H9 (cell line): Measurements from ENCODE around the gene GSE1. TPM values are rescaled to one million over a fixed set of nuclear protein-coding genes. Genes with fewer than 3 reads are reported as not detected.

Experiments used
- DNase-seq: peaks from one replicate; pipeline ENCODE4 v3.0.0-alpha.2; 2017
- H2AFZ ChIP-seq: one replicate; pipeline ENCODE4 v1.6.1; 2013; ENCODE audit warnings: mild to moderate bottlenecking, low read length, control low read depth, moderate library complexity
- H2AK5ac ChIP-seq: 2 replicates; pipeline ENCODE4 v1.6.1; 2013; ENCODE audit warnings: low read length, control low read depth, mixed read lengths; ENCODE audit not compliant: insufficient read length
- H2BK120ac ChIP-seq: one replicate; pipeline ENCODE4 v1.6.1; 2013; ENCODE audit warnings: low read depth, mild to moderate bottlenecking, low read length, control low read depth, inconsistent platforms; ENCODE audit not compliant: poor library complexity, severe bottlenecking
- H2BK12ac ChIP-seq: 2 replicates; pipeline ENCODE4 v1.6.1; 2013; ENCODE audit warnings: low read length, control low read depth, mixed read lengths, low read depth; ENCODE audit not compliant: insufficient read length
- H2BK15ac ChIP-seq: 2 replicates; pipeline ENCODE4 v1.6.1; 2013; ENCODE audit warnings: low read depth, low read length, control low read depth
- H2BK20ac ChIP-seq: one replicate; pipeline ENCODE4 v1.6.1; 2013; ENCODE audit warnings: low read depth, mild to moderate bottlenecking, low read length, control low read depth, inconsistent platforms; ENCODE audit not compliant: poor library complexity, severe bottlenecking
- H2BK5ac ChIP-seq: 2 replicates; pipeline ENCODE4 v1.6.1; 2013; ENCODE audit warnings: low read length, control low read depth, mixed read lengths; ENCODE audit not compliant: insufficient read length
- H3K14ac ChIP-seq: 2 replicates; pipeline ENCODE4 v1.6.1; 2013; ENCODE audit warnings: low read length, control low read depth; ENCODE audit not compliant: insufficient read depth
- H3K18ac ChIP-seq: 2 replicates; pipeline ENCODE4 v1.6.1; 2013; ENCODE audit warnings: low read depth, mild to moderate bottlenecking, mixed read lengths, low read length, control low read depth; ENCODE audit not compliant: insufficient read length
- H3K23ac ChIP-seq: 2 replicates; pipeline ENCODE4 v1.6.1; 2013; ENCODE audit warnings: low read length, control low read depth, mixed read lengths, low read depth; ENCODE audit not compliant: insufficient read length
- H3K23me2 ChIP-seq: 2 replicates; pipeline ENCODE4 v1.6.1; 2013; ENCODE audit warnings: low read depth, mild to moderate bottlenecking, mixed read lengths, low read length, control low read depth; ENCODE audit not compliant: insufficient read length, poor library complexity, severe bottlenecking
- H3K27ac ChIP-seq: 2 replicates; pipeline ENCODE4 v1.5.1; 2013; ENCODE audit warnings: low read length, control low read depth, mixed read lengths, low read depth; ENCODE audit not compliant: insufficient read length
- H3K27me3 ChIP-seq: 2 replicates; pipeline ENCODE4 v1.6.1; 2013; ENCODE audit warnings: low read length, control low read depth, inconsistent platforms; ENCODE audit not compliant: insufficient read depth
- H3K4ac ChIP-seq: 2 replicates; pipeline ENCODE4 v1.6.1; 2013; ENCODE audit warnings: low read depth, mild to moderate bottlenecking, control low read depth, inconsistent platforms, low read length, moderate library complexity
- H3K4me1 ChIP-seq: 2 replicates; pipeline ENCODE4 v1.6.1; 2013; ENCODE audit warnings: low read length, control low read depth, inconsistent platforms; ENCODE audit not compliant: insufficient read depth
- H3K4me2 ChIP-seq: 2 replicates; pipeline ENCODE4 v1.6.1; 2013; ENCODE audit warnings: low read length, control low read depth, mixed read lengths; ENCODE audit not compliant: insufficient read length, insufficient read depth
- H3K56ac ChIP-seq: 2 replicates; pipeline ENCODE4 v1.6.1; 2013; ENCODE audit warnings: low read depth, mild to moderate bottlenecking, mixed read lengths, low read length, control low read depth; ENCODE audit not compliant: insufficient read length
- H3K79me1 ChIP-seq: 2 replicates; pipeline ENCODE4 v1.6.1; 2013; ENCODE audit warnings: low read depth, mild to moderate bottlenecking, moderate library complexity, low read length, control low read depth, inconsistent platforms; ENCODE audit not compliant: insufficient read depth, poor library complexity, severe bottlenecking
- H3K79me2 ChIP-seq: 2 replicates; pipeline ENCODE4 v1.6.1; 2013; ENCODE audit warnings: low read length, control low read depth, inconsistent platforms; ENCODE audit not compliant: insufficient read depth
- H3K9ac ChIP-seq: 2 replicates; pipeline ENCODE4 v1.6.1; 2013; ENCODE audit warnings: low read length, control low read depth, mixed read lengths; ENCODE audit not compliant: insufficient read length; ENCODE audit errors: extremely low read depth
- H3K9me3 ChIP-seq: one replicate; pipeline ENCODE4 v1.6.1; 2013; ENCODE audit warnings: low read depth, low read length, inconsistent platforms; ENCODE audit not compliant: control insufficient read depth
- H3T11ph ChIP-seq: one replicate; pipeline ENCODE4 v1.6.1; 2013; ENCODE audit warnings: mild to moderate bottlenecking, low read length, control low read depth, inconsistent platforms
- H4K20me1 ChIP-seq: one replicate; pipeline ENCODE4 v1.6.1; 2013; ENCODE audit not compliant: control insufficient read depth, insufficient read length, insufficient read depth
- H4K5ac ChIP-seq: 2 replicates; pipeline ENCODE4 v1.6.1; 2013; ENCODE audit warnings: low read depth, mild to moderate bottlenecking, mixed read lengths, low read length, control low read depth; ENCODE audit not compliant: insufficient read length
- H4K8ac ChIP-seq: replicated peaks from 2 replicates; pipeline ENCODE4 v1.6.1; 2013; ENCODE audit warnings: low read length, control low read depth, mixed read lengths, low read depth; ENCODE audit not compliant: insufficient read length
- H4K91ac ChIP-seq: 2 replicates; pipeline ENCODE4 v1.6.1; 2013; ENCODE audit warnings: low read depth, mild to moderate bottlenecking, moderate library complexity, mixed read lengths, low read length, control low read depth; ENCODE audit not compliant: insufficient read length
- H3K27ac Mint-ChIP-seq, 3 experiments: 2 replicates in 2 of 3; 3 replicates in 1 of 3; pipeline ENCODE4 v1.8.0; 2020 to 2021; ENCODE audit warnings: mixed read lengths in 3 of 3, mild to moderate bottlenecking in 1 of 3, moderate library complexity in 1 of 3
- H3K27me3 Mint-ChIP-seq: 2 replicates; pipeline ENCODE4 v1.8.0; 2021; ENCODE audit warnings: low read depth, mild to moderate bottlenecking, moderate library complexity, mixed read lengths
- H3K36me3 Mint-ChIP-seq, 3 experiments: 2 replicates in 2 of 3; 3 replicates in 1 of 3; pipeline ENCODE4 v1.8.0; 2020 to 2021; ENCODE audit warnings: low read depth in 3 of 3, mixed read lengths in 3 of 3; ENCODE audit not compliant: insufficient read depth in 1 of 3
- H3K4me1 Mint-ChIP-seq, 2 experiments: 2 replicates each; pipeline ENCODE4 v1.8.0; 2020; ENCODE audit warnings: mixed read lengths in 2 of 2
- H3K4me3 Mint-ChIP-seq, 2 experiments: 2 replicates in 1 of 2; 3 replicates in 1 of 2; pipeline ENCODE4 v1.8.0; 2020 to 2021; ENCODE audit warnings: mild to moderate bottlenecking in 2 of 2, mixed read lengths in 2 of 2, moderate library complexity in 1 of 2
- H3K9me3 Mint-ChIP-seq, 2 experiments: 2 replicates in 1 of 2; 3 replicates in 1 of 2; pipeline ENCODE4 v1.8.0; 2020; ENCODE audit warnings: mild to moderate bottlenecking in 2 of 2, mixed read lengths in 2 of 2, moderate library complexity in 1 of 2
- CTCF ChIP-seq: fragments of 200-600 bp; sonication (generic); conservative IDR thresholded peaks from 3 replicates; pipeline ENCODE4 v1.8.0; 2021; ENCODE audit warnings: antibody characterized with exemption, mild to moderate bottlenecking
- WGBS: extraction: QIAGEN DNeasy Blood & Tissue Kit; methylation state at CpG from one replicate; pipeline ENCODE4 v1.1.7; 2013; ENCODE audit warnings: missing lambda C conversion rate, low lambda C conversion rate, mixed read lengths; ENCODE audit not compliant: insufficient read length; ENCODE audit errors: extremely low coverage; 5-methylcytosine and 5-hydroxymethylcytosine counted together
- total RNA-seq: library from RNA; stranded (reverse); gene quantifications from 2 replicates; pipeline ENCODE4 v1.2.1, GENCODE V29; 2021

GSE1 gene
- total RNA-seq, 1 experiment from 2014 or later, result 125 TPM

DNA sequence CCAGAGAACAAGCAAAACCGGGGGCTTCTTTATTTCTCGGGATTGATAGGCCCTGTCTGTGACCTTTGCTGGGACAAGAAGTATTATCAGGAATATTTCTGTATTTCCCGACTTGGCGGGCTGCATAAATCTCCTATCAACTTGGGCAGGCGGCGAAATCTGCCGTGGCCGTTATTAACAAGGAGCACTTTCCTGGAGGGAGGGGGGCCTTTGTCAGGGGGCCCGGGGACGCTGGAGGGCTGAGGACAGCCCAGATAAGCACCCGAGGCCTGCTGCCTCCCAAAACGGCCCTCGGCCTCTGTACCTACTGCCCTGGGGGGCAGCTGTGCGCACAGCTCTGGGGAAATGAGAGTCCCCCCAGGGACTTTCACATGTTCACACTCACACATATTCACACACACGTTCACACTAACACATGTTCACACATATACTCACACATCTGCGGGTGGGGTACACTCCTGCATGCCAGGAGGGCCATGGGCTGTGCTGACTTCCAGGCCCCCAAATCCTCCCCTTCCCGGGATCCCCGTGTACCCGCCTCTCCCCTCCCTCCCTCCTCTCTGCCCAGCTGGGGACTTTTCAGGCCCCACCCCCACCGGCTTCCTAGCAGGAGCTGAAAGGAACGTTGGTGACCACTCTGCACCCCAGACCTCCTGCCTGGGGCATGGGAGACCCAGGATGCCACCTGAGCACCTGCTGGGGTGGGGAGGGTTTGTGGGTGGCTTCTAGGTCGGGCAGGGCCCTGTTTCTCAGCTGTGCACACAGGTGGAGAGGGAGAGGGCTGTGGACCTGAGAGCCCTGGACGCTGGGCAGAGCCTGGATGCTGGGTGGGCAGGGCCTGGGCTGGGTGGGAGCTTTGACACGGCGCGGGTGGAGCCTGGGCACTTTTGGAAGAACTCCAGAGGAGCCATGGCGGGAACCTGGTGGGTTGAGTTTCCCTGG is 24.3 kb upstream of the GSE1 start:
- Histone ChIP-seq H3K56ac (no peak overlapping the region), H3K4ac (no peak overlapping the region), H3K27me3 (no peaks in the 10 kb centered on the region; the same call in 1 of the 2 replicates), H3K4me2 (no peak overlapping the region), H4K8ac (no peak overlapping the region), H3K4me1 (peaks cover 4% of the 10 kb centered on the region; the same call in 1 of the 2 replicates), H2AFZ (no peak overlapping the region), H3K79me1 (no peaks in the 10 kb centered on the region), H2BK5ac (no peak overlapping the region), H2BK120ac (no peak overlapping the region), H4K91ac (no peak overlapping the region), H2BK12ac (no peak overlapping the region), H4K20me1 (no peaks in the 10 kb centered on the region), H3T11ph (no peak overlapping the region), H2BK20ac (no peak overlapping the region), H3K23me2 (no peaks in the 10 kb centered on the region), H3K9me3 (no peaks in the 10 kb centered on the region), H3K14ac (no peak overlapping the region), H2BK15ac (no peak overlapping the region), H3K23ac (no peak overlapping the region), H3K9ac (no peak overlapping the region), H3K27ac (no peak overlapping the region), H2AK5ac (no peak overlapping the region), H3K79me2 (peaks cover 5% of the 10 kb centered on the region; the same call in 1 of the 2 replicates), H3K18ac (no peak overlapping the region), H4K5ac (no peak overlapping the region)
- TF ChIP-seq CTCF, result no peak
- Mint-ChIP-seq H3K27ac (peak overlapping the region in 1 of 3 experiments; percentile 34; a peak in 1 of 7 replicates), H3K4me3 (no peak overlapping the region), H3K36me3 (peaks cover 0 to 3% (median 0%) of the 10 kb centered on the region in 3 experiments; a peak in 2 of 7 replicates), H3K4me1 (peaks cover 53 to 55% of the 10 kb centered on the region in 2 experiments), H3K9me3 (no peaks in the 10 kb centered on the region; a peak in 1 of 5 replicates), H3K27me3 (peaks cover 14% of the 10 kb centered on the region)
- DNase-seq, result no peak
- WGBS, result no CpG with 5 or more reads among the region's 27 CpGs
